Cardiac muscle cell (in vitro differentiated cells and primary cell): ENCODE results near the gene BMERB1. TPM values are rescaled to one million over a fixed set of nuclear protein-coding genes. Genes with fewer than 3 reads are reported as not detected.

Source experiments
- DNase-seq, 2 donors: peaks; one replicate each; pipeline versions ENCODE4 v3.0.0 to v3.0.0-alpha.2; 2010 to 2017; ENCODE audit warnings: low read depth in 1 of 2, low spot score in 1 of 2
- H3K27ac ChIP-seq: fragments of 200-600 bp; sonication (generic); 2 replicates; pipeline ENCODE4 v1.5.1; 2016
- H3K27me3 ChIP-seq: fragments of 200-600 bp; sonication (generic); 2 replicates; pipeline ENCODE4 v1.6.0; 2016; ENCODE audit warnings: control low read depth
- H3K36me3 ChIP-seq: fragments of 200-600 bp; sonication (generic); 2 replicates; pipeline ENCODE4 v1.5.1; 2016; ENCODE audit warnings: control low read depth
- H3K4me1 ChIP-seq: fragments of 200-600 bp; sonication (generic); 2 replicates; pipeline ENCODE4 v1.8.1; 2017; ENCODE audit warnings: low read depth, mild to moderate bottlenecking, mixed run types
- H3K4me3 ChIP-seq: fragments of 200-600 bp; sonication (generic); 2 replicates; pipeline ENCODE4 v1.5.1; 2016; ENCODE audit warnings: mild to moderate bottlenecking
- H3K9me3 ChIP-seq: fragments of 200-600 bp; sonication (generic); 2 replicates; pipeline ENCODE4 v1.5.1; 2017; ENCODE audit warnings: low read depth, mild to moderate bottlenecking, control low read depth
- CTCF ChIP-seq: IDR thresholded peaks from 2 replicates; pipeline ENCODE4 v1.5.1; 2012; ENCODE audit warnings: low read depth, mild to moderate bottlenecking, low read length
- polyA plus RNA-seq: library from polyadenylated mRNA; unstranded; fragments of >200 nt; fragmentation: Nextera tagmentation; extraction: Ambion mirVana; gene quantifications from 2 replicates; pipeline ENCODE4 v1.2.1, GENCODE V29; 2016
- total RNA-seq: library from RNA; depleted of rRNA; stranded (reverse); fragments of >200 nt; gene quantifications from 2 replicates; pipeline ENCODE4 v1.2.3, GENCODE V29; 2016

The BMERB1 gene
- total and polyA plus RNA-seq, 2 experiments from 2014 or later = 15.2 to 22.1 TPM

DNA sequence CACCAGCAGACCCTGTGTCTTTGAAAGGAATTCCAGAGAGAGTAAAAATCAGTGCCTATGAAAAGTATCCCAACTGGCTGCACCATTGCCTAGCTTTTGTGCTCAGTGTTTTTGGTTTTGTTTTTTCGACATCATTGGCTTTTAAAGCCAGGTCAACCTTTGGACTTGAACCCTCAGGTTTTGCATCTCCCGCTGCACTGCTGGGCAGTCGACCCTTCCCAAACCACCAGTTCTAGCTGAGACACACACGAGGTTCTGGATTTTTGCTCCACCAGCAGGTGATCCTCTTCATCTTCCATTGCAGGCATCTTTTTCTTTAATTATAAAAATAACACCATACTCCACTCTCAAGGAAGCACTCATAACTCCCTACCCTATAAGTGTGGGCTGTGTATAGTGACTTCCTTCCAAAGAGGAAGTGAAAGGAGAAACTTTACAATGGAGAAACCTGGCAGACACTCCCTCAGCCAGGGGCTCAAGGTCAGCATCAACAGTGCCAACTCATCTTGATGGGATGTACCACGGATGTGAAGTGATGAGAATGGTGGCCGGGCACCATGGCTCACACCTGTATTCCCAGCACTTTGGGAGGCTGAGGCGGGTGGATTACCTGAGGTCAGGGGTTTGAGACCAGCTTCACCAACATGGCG, 57.8 kb downstream of the BMERB1 start:
- no peak for DNase-seq
- Histone ChIP-seq H3K4me3 (no peak overlapping the region), H3K27me3 (no peaks in the 10 kb centered on the region), H3K4me1 (no peaks in the 10 kb centered on the region), H3K27ac (no peak overlapping the region), H3K36me3 (no peaks in the 10 kb centered on the region), H3K9me3 (no peaks in the 10 kb centered on the region)
- TF ChIP-seq CTCF = no peak

- no peak for TF ChIP-seq CTCF
- H3K4me3 ChIP-seq = no peak overlapping the region
- H3K9me3 ChIP-seq = no peaks in the 10 kb centered on the region
- no peaks in the 10 kb centered on the region for H3K36me3 ChIP-seq
- no peak overlapping the region for H3K27ac ChIP-seq
- H3K27me3 ChIP-seq = no peaks in the 10 kb centered on the region
- DNase-seq = no peak
- no peaks in the 10 kb centered on the region for H3K4me1 ChIP-seq
Observed at GRCh38 chr16:15493466-15494180, 59.2 kb downstream of the BMERB1 start.

DNA sequence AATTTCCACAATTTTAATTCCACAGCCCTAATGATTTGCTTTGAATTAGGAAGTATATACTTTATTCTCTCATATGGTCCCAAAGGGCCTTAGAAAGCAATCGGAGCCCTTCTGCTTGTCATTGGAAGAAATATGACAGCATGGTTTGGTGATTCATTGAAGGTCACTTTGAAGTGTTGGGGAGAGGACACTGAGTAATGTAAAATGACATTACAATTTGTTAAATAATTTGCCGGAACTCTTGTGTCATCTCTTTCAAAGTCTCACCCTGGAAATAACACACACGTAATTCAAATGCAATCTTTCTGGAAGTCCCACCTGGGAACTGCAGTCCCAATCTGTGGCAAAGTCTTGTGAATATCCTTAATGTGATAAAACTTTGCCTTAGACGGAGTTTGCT, 59.8 kb downstream of the BMERB1 start:
- no peak for DNase-seq
- Histone ChIP-seq H3K36me3 (no peaks in the 10 kb centered on the region), H3K27ac (no peak overlapping the region), H3K4me3 (no peak overlapping the region), H3K27me3 (no peaks in the 10 kb centered on the region), H3K9me3 (no peaks in the 10 kb centered on the region), H3K4me1 (no peaks in the 10 kb centered on the region)
- no peak for TF ChIP-seq CTCF

DNA sequence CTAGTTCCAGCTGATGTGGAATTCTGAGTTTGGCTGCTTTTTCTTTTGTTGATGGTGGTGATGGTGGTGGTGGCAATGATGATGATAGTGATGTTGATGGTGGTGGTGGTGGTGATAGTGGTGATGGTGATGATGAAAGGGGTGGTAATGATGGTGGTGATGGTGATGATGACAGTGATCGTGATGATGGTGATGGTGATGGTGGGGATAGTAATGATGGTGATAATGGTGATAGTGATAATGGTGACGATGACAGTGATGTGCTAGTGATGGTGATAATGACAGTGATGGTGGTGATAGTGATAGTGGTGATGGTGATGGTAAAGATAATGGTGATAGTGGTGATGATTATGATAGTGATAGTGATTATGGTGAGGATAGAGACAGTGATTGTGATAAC, 61.5 kb downstream of the BMERB1 start:
- no peak for TF ChIP-seq CTCF
- no peak overlapping the region for H3K27ac ChIP-seq

GRCh38 chr16:15498427-15499175, 64.2 kb downstream of the BMERB1 start:
- H3K36me3 ChIP-seq = no peaks in the 10 kb centered on the region
- H3K4me3 ChIP-seq = no peak overlapping the region
- no peak overlapping the region for H3K27ac ChIP-seq
- peak in 1 of 2 donors; percentile 35 for DNase-seq
- TF ChIP-seq CTCF = no peak
- H3K4me1 ChIP-seq = no peaks in the 10 kb centered on the region
- no peaks in the 10 kb centered on the region for H3K27me3 ChIP-seq
- no peaks in the 10 kb centered on the region for H3K9me3 ChIP-seq

More for the DNA sequence above, 61.5 kb downstream of the BMERB1 start:
- no peak overlapping the region for H3K4me3 ChIP-seq
- no peaks in the 10 kb centered on the region for H3K36me3 ChIP-seq
- no peaks in the 10 kb centered on the region for H3K4me1 ChIP-seq
- no peaks in the 10 kb centered on the region for H3K9me3 ChIP-seq
- H3K27me3 ChIP-seq = no peaks in the 10 kb centered on the region
- DNase-seq = no peak
